ENCODE results near the gene PIGC. TPM values are rescaled to one million over a fixed set of nuclear protein-coding genes. Genes with fewer than 3 reads are reported as not detected.

The PIGC gene
- total and polyA plus RNA-seq, 10 of the 15 experiments (the other 5 are each of a cell fraction or from before 2014, with no cell fraction given): 11.0 to 37.3 (median 19.6) TPM

DNA sequence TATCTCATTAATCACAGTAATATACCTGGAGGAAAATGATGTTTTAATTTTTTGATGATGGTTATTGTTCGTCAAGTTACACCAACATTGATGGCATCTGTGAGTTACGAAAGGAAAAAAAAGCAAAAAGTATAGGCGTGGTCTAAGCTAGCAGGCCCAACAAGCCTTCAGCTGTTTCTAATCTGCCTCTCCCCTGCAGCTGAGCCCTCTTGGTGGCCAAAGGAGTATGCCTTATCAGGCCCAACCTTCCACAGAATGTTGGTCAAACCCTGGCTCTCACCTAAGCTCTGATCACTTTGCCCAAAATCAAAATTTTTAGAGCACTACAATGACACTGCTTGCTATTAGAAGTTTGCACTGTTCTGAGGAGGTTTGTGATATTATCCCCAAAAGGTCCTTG is 18.5 kb downstream of the PIGC start:
- no peak for DNase-seq (ENCODE audit: low read depth, low spot score)
- ChIA-PET RAD21 (ENCODE audit: unreplicated experiment) (interaction anchor here (1.2 kb wide), 1 partner anchor 423 kb away, joined by 3 read pairs; no protein-coding TSS in a partner anchor), SMC1A (ENCODE audit: uncharacterized antibody, unreplicated experiment) (interaction anchor here (0.6 to 1.7 kb wide), 5 partner anchors 9 to 335 kb away, joined by 3 to 6 read pairs (median 3); no protein-coding TSS in a partner anchor), CTCF (interaction anchor here (1.0 to 1.3 kb wide), 4 partner anchors 9 to 85 kb away, joined by 3 to 5 read pairs (median 4); no protein-coding TSS in a partner anchor), POLR2A (no interaction called here)
- H3K4me3 ChIP-seq: no peak overlapping the region
- H3K27ac ChIP-seq (ENCODE audit: control insufficient read depth, insufficient read depth): no peak overlapping the region
- H3K9me3 ChIP-seq (replicated peaks; ENCODE audit: control insufficient read depth, insufficient read depth, low read length): no peaks in the 10 kb centered on the region; the same call in 2 of the 3 replicates
- no TSS peak for BruUV-seq (replicated peaks)
- H3K36me3 ChIP-seq (ENCODE audit: control insufficient read depth in 2 of 2, insufficient read depth in 2 of 2, low read length in 1 of 2): no peaks in the 10 kb centered on the region
- 90% methylated on average over 3 of the region's 3 CpGs for WGBS (ENCODE audit: insufficient coverage, insufficient replicate concordance, low lambda C conversion rate, missing lambda C conversion rate)
- FAIRE-seq: no peak
- H4K20me1 ChIP-seq (ENCODE audit: control insufficient read depth, insufficient read depth): no peaks in the 10 kb centered on the region
- H3K4me1 ChIP-seq (ENCODE audit: control insufficient read depth, insufficient read depth, low read length): peaks cover 8% of the 10 kb centered on the region
- intact Hi-C loops (cut with micrococcal nuclease; ENCODE audit: unreplicated experiment): loop anchor here (10.0 kb wide), 1 partner anchor 621 kb away; no protein-coding TSS in a partner anchor
- in situ Hi-C loops (cut with MboI): loop anchor here (25.0 kb wide), 1 partner anchor 638 kb away; the partner anchor contains the start of gene METTL13
- no peak overlapping the region for H2AFZ ChIP-seq (ENCODE audit: control insufficient read depth, low read depth, low read length)
- H3K9ac ChIP-seq (ENCODE audit: control insufficient read depth, insufficient read depth, low read length): no peak overlapping the region
- no peak for TF ChIP-seq POLR2AphosphoS2 (IDR thresholded peaks at IDR 0.05; ENCODE audit: low read depth, low read length)
- no peak for TF ChIP-seq BCL11A (IDR thresholded peaks at IDR 0.05; ENCODE audit: low read depth, low read length)
- TF ChIP-seq YBX1 (IDR thresholded peaks at IDR 0.05): no peak
- TF ChIP-seq YY1 (IDR thresholded peaks at IDR 0.05; ENCODE audit: low read depth, low read length): no peak
- TF ChIP-seq RB1 (IDR thresholded peaks at IDR 0.05; ENCODE audit: borderline replicate concordance): no peak
- TF ChIP-seq CEBPZ (IDR thresholded peaks at IDR 0.05; ENCODE audit: low read depth, low read length): no peak
- no peak for TF ChIP-seq PRDM15 (CRISPR knock-in tag; IDR thresholded peaks at IDR 0.05)
- no peak for TF ChIP-seq WRNIP1 (IDR thresholded peaks at IDR 0.05; ENCODE audit: borderline replicate concordance, low read depth, low read length)
- TF ChIP-seq ZZZ3 (IDR thresholded peaks at IDR 0.05; ENCODE audit: control insufficient read depth, insufficient read length, low read depth): no peak
- no peak for TF ChIP-seq SMAD5 (IDR thresholded peaks at IDR 0.05; ENCODE audit: low read depth)
- TF ChIP-seq FOXK2 (IDR thresholded peaks at IDR 0.05): no peak
- no peak for TF ChIP-seq PAX8 (IDR thresholded peaks at IDR 0.05)
- H3K4me2 ChIP-seq (ENCODE audit: control insufficient read depth, insufficient read depth): no peak overlapping the region
- no peaks in the 10 kb centered on the region for H3K79me2 ChIP-seq (ENCODE audit: control insufficient read depth, insufficient read depth, low read length)
- H3K27me3 ChIP-seq (replicated peaks in 1 of 2; ENCODE audit: control insufficient read depth in 2 of 2, insufficient read depth in 2 of 2, low read length in 1 of 2): no peaks in the 10 kb centered on the region
- ATAC-seq: no peak

Measured in GM12878 (cell line).